GM19035 (cell line): Measurements from ENCODE around the gene PRKCA.
"Not testable (repeated sequence)": the region's sequence is repeated elsewhere in the genome, so short reads cannot be mapped to it uniquely, and the experiment has no call there.

ENCODE experiments used
- ATAC-seq: cut with Tn5 transposase; IDR thresholded peaks from one replicate; pipeline ENCODE4 v1.9.1; 2021; ENCODE audit not compliant: unreplicated experiment

Gene PRKCA

DNA sequence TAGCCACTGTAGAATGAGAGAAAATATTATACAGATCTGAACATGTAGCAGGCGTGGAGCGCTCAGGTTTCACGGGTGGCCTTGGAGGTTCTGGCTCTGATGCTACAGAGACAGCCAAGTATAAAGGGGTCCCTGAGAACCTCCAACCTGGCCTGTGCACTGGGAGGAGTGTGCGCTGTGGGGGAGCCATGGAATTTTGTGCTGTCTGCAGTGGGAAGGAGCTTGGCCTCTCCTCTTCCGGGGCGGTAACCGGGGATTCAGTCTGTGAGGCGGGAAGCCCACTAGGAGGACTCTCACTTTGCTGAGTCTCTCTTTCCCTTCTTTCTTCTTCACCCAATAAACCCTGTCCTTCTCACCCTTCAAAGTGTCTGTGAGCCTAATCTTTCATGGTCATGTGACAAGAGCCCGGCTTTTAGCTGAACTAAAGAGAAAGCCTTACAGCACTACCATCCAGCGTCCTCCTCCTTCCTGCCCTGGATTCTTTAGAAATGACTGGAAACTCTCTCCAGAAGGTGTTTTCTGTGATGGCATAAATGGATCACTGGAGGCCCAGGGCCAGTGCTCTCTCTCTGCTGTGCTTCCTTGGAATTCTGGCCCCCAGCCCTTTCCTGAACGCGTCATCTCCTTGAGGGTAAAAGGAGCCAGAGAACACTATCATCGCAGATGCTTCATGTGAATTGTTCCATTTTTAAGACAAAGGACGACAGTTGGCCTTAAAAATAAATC lies 300.4 kb downstream of the PRKCA start:
- ATAC-seq, result no peak

- no peak for ATAC-seq
Observed at GRCh38 chr17:66604376-66604775, 302.0 kb downstream of the PRKCA start.

DNA sequence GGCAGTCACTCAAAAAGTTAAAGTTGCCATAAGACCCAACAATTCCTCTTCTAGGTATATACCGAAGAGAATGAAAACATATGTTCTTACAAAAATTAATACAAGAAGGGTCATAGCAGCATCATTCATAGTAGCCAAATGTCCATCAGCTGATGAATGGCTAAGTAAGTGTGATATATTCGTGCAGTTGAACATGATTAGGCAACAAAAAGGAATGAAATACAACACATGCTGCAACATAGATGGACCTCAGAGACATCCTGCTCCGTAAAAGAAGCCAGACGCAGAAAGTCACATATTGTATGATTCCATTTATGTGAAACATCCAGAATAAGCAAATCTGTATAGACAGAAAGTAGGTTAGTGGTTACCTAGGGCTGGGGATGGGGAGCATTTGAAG lies 303.1 kb downstream of the PRKCA start:
- no peak for ATAC-seq

- no peak for ATAC-seq
Observed at GRCh38 chr17:66610361-66611133, 308.1 kb downstream of the PRKCA start.

DNA sequence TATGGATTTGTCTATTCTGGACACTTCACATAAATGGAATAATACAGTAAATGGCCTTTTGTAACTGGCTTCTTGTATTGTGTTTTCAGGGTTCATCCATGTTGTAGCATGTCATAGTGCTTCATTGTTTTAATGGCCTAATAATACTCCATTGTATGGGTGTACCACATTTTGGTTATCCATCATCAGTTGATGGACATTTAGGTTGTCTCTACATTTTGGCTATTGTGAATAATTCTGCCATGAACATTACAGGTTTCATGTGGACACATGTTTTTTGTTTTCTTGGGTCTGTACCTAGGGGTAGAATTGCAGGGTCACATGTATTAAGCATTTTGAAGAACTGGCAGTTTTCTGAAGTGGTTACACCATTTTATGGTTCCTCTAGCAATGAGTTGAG lies 309.0 kb downstream of the PRKCA start:
- no peak for ATAC-seq

GRCh38 chr17:66612993-66613392 lies 310.6 kb downstream of the PRKCA start:
- no peak for ATAC-seq

DNA sequence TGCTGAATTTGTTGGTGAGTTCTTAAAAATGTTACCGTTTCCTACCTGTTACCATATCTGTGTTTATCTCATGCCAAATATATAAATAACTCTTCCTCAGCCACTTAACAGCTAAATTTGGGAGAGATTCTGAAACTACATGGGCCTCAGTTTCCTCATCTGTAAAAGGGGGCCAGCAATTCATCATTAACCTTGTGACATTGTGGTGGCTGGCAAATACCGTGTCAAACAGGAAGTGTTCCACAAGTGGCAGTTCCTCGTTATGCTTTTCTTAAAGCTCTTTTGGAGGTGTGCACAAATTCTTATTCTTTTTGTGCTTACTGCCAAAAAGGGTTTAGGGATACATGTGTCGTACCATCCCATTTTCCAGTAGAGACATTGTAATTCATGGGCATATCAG lies 312.1 kb downstream of the PRKCA start:
- ATAC-seq, result no peak

- no peak for ATAC-seq
Observed at GRCh38 chr17:66619206-66619605, 316.8 kb downstream of the PRKCA start.

DNA sequence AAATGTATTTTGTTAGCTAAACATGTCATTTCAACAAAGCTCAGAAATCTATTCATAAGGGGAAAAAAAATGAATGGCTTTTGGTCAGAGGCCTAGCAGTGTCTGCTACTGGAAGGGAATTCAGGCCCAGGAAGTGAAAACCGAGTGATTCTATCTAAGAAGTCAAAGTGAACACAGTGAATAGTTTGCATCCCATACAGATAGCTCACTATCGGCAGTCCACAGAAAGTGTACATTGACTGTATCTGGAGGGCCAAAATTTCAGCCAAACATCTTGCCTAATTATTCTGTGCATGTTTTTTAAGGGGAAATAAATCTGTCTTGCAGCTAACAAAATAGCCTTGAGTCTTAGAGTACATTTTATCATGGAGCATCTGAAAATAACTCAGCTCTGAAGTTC lies 318.1 kb downstream of the PRKCA start:
- ATAC-seq, result no peak

DNA sequence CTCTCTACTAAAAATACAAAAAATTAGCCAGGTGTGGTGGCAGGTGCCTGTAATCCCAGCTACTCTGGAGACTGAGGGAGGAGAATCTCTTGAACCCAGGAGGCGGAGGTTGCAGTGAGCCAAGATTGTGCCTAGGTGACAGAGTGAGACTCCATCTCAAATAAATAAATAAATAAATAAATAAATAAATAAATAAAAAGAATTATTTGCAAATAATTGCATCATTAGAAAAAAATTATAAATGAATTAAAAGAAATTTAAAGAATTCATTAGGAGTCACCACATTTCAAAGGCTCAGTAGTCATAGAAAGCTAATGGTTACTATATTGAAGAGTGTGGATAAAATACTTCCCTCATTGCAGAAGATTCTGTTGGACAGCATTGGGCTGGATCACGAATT lies 322.2 kb downstream of the PRKCA start:
- not testable (repeated sequence) for ATAC-seq

DNA sequence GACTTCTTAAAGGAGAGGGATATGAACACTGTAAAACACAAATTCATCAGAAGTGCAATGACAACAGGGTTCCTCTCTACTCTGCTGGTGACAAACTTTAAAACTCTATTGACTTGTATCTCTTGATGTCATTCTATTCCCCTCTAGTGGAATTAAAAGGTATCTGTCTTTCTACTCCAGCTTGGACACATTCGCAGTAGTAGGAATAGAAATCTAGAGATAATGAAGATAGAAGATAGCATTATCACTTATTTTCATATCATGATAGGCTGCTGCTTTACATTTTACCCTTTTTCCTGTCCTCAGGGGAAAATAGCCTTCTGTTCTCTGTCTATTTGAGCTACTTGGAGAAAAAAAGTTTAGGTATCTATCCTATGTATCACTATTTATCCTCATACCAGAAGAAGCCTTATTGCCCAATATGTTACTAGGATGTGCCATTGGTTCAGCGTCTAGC lies 322.9 kb downstream of the PRKCA start:
- ATAC-seq, result no peak

DNA sequence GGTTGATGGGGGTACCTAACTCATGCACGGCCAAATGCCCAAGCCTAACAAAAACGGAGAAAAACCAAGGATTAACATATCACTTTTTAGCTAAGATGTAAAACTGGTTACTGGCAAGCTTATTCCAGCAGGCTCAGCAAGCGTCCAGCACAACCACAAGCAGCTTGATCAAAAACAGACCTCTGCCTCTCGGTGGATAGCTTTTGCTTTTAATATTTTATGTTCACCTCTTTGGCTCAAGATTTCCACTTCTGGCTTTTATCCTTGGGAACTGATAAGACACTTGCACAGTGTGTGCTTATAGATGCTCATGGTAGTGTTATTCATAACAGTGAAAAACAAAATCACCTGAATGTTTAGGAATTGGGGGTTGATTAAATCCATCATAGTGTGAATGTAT lies 325.6 kb downstream of the PRKCA start:
- ATAC-seq, result no peak

- no peak for ATAC-seq
Observed at GRCh38 chr17:66629762-66630161, 327.3 kb downstream of the PRKCA start.

DNA sequence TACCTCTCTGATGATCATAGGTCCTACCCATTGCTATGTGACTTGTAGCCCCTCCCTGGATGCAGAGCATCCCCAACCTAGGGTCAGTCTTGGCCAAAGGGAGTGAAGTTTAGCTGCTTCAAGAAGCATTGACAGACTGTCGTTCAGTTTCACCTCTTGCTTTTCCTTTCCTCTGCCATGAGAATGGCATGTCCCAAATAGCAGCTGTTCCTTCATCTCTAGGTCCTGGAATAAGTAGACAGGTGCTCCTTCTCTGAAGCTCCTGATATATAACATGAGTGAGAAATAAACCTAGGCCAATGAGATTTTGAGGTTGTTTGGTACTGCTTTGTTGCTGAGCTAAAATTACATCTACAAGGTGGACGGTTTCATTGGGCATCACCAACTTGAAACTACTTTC lies 328.0 kb downstream of the PRKCA start:
- no peak for ATAC-seq

GRCh38 chr17:66630828-66631472 lies 328.5 kb downstream of the PRKCA start:
- no peak for ATAC-seq

DNA sequence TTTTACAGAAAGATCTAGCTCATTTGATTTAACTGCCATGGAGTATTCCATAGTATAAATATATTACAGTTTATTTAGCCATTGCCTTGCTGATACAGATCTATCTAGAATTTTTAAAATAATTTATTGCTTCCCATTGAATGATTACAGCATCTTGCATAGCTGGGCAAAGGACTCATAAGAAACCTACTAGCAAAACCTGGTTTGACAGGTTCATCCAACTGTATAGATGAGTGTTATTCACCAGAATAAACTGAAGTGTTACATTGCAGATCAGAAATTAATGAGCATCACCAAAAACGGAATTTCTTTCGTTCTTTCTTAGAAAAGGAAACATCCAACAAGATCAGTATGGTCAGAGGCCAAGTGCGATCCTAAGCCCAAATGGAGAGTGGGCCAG lies 330.3 kb downstream of the PRKCA start:
- no peak for ATAC-seq

GRCh38 chr17:66633317-66633965 lies 331.0 kb downstream of the PRKCA start:
- ATAC-seq, result no peak

DNA sequence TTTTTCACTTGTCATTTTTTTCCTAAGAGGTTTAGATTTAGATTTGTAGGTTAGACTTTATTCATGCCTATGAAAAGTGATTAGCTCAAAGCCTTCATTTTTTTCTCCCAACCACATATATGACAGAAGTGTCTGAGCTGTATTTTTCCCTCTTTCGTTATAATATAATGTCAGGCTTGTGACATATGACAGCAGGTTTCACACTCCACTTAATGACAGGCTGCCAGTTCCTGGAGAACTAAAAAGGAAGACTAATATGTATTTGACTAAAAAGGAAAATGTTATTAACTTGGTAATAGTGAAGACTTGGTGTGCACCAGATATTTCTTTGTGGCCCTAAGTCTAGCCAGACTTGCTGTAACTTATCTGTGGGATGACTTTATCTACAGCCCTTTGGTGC lies 331.8 kb downstream of the PRKCA start:
- ATAC-seq, result no peak

DNA sequence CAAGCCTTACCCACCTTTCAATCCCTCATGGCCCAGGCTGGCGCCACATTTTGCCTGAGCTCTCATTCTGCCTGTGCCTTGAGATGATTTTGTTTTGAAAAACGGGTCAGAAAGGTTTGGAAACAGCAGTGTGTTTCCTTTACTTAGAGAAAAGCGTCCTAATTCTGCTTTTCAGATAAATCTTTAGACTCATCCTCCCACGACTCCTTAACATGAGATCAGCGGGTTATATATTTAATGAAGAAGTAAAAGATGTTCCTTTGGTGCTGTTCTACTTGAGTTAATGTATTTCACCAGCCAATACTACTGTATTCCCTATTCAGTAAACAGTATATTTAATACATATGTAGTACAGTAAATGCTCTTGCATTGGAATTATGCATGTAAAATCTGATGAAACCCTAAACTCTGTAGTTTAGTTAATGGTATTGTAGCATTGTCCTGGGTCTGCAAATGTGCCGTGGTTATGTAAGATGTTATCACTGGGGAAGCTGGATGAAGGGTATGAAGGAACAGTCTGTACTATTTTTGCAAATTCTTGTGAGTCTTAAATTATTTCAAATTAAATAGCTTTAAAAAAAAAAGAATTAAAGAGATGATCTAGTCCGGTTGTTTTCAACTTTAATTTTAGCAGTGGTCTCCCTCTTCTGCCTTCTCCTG lies 333.1 kb downstream of the PRKCA start:
- no peak for ATAC-seq

DNA sequence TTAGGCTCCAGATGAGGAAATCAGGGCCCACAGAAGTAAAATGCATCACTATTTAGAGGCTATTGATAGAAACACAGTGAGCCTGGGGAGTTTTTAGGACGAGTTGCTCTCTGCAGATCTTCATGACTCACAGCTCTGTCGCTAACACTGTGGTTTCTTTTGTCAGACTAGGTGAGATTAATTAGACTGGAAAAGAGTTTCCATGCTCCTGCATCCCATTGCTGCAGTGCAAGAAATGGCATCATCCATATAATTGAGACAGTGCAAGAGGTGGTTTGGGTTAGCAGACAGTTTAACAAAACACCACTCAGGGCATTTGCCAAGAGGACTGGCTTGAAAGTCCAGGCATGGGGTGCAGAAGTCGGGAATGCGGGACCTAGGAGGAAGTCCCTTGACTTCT lies 333.7 kb downstream of the PRKCA start:
- ATAC-seq, result no peak

DNA sequence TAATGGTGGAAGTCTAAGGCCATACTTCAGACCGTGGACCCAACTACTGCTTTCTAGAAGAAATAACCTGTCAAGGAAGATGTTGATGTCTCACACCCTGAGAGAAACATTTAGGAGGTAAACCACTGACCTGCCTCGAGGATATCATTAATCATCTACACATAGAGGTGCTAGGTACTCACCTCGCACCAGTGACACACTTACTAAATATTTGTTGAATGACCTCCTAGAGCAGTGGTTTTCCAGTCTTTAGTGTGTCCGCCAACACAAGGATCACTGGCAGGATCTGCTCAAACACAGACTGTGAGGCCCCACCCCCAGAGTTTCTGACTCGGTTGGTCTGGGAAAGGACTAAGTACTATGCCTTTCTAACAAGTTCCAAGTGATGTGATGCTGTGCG lies 335.1 kb downstream of the PRKCA start:
- ATAC-seq, result no peak
